ENCODE results near the gene PLCD3.

The PLCD3 gene, protein sequence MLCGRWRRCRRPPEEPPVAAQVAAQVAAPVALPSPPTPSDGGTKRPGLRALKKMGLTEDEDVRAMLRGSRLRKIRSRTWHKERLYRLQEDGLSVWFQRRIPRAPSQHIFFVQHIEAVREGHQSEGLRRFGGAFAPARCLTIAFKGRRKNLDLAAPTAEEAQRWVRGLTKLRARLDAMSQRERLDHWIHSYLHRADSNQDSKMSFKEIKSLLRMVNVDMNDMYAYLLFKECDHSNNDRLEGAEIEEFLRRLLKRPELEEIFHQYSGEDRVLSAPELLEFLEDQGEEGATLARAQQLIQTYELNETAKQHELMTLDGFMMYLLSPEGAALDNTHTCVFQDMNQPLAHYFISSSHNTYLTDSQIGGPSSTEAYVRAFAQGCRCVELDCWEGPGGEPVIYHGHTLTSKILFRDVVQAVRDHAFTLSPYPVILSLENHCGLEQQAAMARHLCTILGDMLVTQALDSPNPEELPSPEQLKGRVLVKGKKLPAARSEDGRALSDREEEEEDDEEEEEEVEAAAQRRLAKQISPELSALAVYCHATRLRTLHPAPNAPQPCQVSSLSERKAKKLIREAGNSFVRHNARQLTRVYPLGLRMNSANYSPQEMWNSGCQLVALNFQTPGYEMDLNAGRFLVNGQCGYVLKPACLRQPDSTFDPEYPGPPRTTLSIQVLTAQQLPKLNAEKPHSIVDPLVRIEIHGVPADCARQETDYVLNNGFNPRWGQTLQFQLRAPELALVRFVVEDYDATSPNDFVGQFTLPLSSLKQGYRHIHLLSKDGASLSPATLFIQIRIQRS

DNA sequence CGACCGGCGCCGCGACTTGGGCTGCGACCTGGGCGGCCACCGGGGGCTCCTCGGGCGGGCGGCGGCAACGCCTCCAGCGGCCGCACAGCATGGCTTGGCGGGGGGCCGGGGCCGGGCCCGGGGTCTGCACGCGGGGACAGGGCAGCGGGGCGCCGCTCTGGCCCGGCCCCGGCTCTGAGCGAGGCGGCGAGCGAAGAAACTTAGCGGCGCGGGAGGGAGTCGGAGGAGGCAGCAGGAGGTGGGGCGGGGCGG, at the start of gene PLCD3:
Gene PLCD3, minus strand, starts transcription at position 196 of the 252 bp plus-strand sequence. Its CDS starts 105 bp downstream, at position 91.
- no peak for DNase-seq

DNA sequence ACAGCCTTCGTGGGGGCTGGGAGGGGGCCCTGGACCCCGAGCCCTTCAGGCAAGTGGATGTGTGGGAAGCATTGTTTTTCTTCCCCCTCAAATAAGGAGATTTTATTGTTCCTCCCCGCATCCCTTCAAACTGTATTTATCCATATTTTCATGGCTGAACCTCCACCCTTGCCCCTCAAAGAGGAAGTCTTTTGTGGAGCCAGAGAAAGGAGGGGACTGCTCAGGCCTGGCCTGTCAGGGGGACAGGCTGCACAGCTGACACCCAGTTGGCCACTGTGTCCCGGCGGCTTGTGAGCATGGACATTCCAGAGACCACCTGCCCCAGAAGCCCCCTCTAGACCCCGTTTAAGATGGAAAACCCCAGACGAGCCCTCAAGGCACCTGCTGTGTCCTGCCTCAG, 45.2 kb upstream of the PLCD3 start:
- no peak for DNase-seq

DNA sequence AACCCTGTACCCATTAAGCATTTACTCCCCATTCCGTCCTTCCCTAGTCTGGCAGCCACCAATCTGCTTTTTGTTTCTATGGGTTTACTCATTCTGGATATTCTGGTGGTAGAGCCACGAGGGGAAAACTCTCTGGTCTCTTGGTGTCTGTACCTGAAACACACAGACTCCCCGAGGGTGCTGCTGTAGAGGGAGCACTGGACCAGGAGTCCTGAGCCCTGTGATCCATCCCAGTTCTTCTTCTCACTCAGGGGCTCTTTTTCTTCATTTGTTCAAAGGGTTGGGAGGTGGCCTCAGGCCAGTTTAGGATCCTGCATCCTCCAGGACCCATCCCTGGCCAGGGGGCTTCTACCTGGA, 43.4 kb upstream of the PLCD3 start:
- no peak for DNase-seq

DNA sequence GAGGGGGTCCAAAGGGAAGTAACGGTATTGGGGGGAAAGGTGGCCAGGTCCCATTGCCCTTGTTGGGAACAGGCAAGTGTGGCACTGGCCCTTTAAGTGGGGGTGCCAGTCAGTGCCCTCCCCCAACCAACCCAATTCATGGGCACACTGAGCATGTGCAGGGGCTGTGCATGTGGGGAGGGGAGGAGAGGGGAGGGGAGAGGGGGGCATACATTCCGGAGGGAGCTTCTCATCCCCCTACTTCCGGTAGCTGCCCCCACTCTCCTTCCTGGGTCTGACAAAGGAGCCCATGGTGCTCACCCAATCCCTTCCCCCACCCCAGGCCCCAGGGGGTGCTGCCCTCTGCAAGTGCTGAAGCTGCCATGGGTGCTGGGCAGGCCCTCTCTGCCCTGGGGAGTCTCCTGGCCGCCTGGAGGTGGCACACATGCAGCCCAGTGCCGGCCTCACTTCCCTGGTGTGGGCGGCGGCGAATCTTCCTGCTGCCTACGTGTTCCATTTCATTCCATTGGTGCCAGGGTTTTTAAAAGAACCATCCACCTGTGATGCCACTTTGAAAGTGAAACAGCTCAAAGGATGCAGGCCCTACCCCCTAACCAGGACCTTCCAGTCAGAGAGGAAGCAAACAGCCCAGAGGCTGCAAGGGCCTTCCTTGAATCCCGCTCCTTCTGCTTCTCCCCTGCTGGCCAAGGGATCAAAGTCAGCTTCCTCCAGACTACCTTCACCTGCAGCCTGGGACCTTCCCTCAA, 40.4 kb upstream of the PLCD3 start:
- no peak for DNase-seq

DNA sequence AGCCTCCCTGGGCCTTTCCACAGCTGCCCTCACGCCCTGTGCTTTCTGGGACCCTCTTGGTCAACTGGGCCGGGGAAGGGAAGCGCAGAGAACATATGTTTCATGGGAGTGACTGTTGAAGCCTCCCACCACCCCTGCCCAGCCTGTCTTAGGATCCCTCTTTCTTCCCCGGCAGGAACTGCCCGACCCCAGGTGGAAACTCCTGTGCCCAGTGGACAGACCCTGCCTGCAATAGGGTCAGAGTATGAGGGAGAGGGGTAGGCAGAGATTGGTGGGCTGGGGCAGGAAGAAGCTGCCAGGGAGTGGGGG, 39.9 kb upstream of the PLCD3 start:
- DNase-seq: no peak

DNA sequence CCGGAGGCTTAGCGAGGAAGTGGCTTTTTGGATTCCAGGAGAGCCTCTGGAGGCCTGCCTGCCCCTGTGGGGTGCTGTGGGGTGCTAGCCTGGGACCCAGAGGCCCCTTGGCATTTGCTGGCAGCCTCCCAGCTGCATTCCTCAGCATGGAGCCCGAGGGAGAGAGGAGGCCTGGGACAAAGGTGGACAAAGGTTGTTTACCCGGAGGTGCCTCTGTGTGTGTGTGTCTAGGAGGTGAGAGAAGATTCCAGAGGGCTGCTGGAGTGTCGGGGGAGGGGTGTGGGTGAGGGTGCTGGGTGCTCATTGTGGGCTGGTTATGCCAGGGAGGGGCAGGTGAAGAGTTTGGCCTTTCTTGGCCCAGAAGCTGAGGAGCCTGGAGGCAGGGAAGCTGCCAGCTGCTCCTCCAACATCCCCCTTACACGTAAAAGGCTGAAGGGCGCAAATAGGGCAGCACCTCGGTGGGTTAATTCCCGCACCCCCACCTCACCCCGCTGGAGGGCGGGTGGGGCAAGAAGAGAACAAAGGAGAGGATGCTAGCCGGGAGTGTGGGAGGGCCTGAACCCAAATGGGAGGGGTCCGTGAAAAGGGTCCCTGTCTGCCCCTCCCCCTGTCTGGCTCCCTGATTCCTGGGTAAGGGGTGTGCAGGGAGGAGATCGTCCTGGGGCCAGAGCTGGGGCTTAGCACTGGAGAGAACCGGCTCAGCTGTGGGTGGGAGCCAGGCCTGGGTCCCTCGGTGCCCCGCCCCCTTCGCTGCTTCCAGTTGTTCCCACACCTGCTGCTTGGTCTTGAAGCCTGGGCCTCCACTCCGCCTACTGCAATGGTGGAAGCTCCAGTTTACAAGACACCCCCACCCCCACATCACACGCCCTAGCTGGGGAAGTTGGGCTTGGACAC, 39.3 kb upstream of the PLCD3 start:
- no peak for DNase-seq

DNA sequence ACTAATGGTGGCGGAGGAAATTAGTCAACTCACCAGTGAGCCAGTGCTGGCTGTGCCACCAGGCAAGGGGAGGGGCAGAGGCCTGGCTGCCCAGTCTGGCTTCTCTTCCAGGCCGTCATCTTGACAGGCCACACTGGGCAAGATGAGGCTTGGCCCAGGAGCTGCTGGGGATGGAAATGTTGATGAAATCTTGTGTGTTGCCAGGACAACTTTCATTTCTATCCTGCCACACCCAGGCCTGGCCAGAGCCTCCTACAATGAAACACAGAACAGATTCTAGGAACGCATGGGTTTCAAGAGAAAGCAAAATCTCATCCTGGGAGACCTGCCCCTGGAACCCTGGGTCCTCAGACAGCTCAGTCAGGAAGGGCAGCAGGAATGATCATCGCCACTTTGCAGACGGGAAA, 38.6 kb upstream of the PLCD3 start:
- DNase-seq: no peak

DNA sequence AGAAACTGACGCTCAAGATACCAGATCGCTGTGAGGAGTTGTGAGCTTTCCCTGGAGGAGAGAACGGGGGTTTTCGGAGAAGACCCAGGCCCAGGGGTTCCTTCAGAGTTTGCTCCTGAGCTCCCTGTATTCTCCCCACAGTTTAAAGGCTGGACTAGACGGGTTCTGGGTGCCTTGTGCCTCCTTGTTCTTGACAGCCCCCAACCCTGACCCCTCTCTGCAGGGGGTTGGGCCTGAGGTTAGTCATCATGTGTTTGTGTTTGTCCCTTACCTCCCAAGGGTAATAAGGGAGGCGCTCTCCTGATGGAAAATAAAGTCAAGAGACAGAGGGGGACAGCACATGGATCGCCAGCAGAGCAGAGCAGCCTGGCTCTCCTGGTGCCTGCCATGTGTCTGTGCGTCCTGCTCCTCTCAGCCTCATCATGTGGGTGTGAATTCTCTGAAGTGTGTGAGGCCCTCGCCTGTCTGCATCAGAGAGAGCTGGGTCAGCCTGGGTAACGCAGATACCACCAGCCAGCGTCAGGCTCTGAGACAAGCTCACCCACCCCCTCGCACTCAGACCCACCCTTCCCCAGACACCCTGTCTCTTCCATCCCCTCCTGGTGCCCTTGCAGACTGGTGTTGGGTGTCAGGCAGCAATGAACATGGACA, 38.1 kb upstream of the PLCD3 start:
- no peak for DNase-seq

DNA sequence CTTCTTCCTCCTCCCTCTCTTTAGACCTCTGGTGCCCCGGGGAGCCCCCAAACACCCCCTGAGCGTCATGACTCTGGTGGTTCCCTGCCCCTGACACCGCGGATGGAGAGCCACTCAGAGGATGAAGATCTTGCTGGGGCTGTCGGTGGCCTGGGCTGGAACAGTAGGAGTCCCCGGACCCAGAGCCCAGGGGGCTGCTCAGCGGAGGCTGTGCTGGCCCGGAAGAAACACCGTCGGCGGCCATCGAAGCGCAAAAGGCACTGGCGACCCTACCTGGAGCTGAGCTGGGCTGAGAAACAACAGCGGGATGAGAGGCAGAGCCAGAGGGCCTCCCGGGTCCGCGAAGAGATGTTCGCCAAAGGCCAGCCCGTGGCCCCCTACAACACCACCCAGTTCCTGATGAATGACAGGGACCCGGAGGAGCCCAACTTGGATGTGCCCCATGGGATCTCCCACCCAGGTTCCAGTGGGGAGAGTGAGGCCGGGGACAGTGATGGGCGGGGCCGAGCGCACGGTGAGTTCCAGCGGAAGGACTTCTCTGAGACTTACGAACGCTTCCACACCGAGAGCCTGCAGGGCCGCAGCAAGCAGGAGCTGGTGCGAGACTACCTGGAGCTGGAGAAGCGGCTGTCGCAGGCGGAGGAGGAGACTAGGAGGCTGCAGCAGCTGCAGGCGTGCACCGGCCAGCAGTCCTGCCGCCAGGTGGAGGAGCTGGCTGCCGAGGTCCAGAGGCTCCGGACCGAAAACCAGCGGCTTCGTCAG, 36.9 kb upstream of the PLCD3 start:
- DNase-seq: no peak

DNA sequence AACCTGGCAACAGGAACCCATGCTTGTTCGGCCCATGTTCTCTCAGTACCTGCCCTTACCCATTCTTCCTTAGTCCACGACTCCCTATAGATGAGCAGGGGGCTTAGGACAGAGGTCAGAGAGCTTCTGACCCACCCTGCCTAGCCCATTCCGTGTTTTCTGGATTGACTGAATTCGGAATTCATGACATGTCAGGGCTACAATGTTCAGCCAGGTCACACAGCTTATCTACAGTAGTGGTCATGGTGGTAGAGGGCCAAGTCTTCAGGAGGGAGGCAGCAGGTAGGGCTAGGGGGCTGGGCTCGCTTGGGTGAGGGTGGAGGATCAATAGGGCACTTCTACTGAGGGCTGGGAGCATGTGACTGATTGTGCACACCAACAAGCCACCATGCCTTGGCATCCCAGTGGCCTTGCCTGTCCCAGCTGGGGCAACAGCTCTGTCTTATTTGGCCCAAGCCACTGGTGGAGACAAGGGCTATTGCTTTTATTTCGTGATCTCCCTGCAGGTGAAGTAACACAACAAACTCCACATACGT, 32.5 kb upstream of the PLCD3 start:
- DNase-seq: no peak

DNA sequence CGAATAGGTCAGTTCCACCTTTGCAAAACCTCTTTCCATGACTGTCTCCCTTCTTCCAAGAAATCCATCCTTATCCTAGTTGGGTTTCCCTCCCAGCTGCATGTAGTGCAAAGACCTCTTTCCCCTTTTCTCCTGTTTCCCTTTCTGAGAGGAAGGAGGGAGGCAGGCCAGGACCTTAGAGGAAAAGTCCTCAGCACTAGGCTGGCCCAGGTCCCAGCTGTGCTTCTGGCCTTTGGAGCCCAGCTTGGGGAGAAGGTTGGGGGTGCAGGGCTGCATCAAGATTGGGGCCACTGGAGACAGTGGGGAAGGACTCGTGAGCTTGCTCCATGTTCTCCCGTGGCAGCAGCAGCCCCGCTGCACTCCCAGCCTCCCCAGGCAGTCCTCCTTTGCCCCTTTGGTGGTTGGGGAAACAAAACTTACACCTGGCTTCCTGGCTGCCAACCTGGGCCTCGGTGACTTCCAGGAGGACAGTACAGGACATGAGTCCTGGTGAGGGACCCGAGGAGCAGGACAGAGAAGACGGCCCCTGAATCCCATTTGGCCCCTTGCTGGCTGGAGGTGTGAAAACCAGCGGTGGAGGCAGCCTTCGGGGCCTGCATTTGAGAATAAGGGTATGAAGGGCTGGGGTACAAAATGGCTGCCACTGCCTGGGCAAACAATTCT, 29.8 kb upstream of the PLCD3 start:
- DNase-seq: no peak

DNA sequence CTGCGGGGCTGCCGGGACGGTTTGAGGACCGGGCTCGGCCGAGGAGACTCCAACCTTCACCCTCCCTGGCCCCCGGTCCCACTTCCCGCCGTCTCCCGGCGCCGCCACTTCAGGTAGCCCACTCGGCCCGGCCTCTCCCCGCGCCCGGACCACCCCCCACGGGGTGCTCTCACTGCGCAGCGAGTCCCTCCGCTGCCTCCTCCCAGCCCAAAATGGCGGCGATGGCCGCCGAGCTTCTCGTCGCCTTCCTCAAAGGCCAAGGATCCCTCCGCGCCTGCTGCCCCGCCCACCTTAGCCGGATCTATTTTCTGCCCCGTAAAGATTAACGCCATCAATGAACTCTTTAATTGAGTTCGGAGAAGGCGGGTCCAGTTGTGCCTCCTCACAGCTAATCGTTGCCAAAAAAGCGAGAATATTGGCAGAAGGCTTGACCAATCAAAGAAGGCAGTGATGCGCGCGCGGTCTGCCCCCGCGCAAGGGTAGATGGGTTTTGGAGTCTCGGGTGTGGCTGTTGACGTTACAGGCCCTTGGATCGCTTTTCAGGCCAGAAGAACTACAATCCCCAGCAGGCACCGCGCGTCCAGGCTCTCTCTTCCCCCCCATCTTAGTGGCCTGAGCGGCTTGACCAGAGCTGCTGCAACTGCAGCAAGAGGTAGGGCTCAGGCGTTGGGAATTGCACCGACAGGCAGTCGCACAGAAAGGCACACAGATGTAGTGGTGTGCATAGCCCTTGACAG, 29.1 kb upstream of the PLCD3 start, which contains the start of gene HEXIM2:
Gene HEXIM2, plus strand, starts transcription at position 588 of the 737 bp plus-strand sequence. CDS start 919 bp downstream, outside the sequence.
- DNase-seq: peak; percentile 100

DNA sequence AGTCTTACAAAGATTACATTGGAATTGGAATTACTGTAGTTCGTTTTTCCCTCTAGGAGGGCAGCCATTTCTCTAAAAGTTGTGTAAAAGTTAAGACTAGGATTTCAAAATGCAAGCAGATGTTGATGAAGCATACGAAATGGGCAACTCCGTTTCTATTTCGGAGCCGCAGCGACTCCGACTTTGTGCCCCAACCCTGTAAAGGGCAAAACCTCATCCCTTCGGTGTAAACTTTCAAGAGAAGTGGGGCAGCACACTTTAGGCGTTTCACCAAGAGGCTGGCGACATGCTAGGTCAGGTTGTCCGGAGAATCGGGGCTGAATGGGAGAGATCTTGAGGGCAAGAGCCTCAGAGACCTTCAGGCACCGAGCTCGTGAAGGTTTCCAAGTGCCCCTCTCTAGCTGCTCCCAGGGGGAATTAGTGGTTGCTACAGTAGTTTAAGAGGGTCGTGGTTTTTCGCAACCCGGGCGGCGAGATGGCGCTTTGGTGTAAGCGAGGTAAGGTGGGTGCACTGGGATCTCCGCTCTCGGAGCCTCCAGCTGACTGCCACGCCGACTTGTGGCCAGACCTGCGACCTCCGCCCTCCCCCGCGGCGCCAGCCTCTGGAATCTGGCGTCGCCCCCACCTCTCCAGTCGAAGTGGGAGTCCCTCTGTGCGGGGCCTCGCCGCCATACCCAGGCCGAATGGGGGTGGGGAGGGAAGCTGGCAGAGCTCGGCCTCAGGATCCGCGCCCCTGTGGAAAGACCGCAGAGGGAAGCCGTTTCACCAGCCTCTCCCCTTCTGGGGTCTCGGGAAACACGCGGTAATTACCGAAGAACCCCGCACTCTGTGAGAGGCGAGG, 28.4 kb upstream of the PLCD3 start:
- peak; percentile 52 for DNase-seq

DNA sequence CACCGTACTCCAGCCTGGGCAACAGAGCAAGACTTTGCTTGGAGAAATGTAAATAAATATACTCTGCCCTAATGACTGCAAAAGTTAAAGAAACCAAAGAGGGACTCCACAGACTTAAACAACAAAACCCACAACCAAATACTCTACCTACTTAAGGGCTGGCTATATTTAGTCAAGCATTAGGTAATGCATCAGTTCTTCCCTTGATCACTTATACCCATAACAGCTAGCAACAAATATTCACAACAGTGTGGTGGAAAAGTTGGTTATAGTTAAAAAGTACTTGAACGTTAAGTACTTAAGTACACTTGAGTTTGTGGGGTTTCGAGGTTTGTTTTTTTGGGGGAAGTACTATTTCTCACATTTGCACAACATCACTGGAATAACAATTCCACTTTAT, 23.9 kb upstream of the PLCD3 start:
- no peak for DNase-seq

DNA sequence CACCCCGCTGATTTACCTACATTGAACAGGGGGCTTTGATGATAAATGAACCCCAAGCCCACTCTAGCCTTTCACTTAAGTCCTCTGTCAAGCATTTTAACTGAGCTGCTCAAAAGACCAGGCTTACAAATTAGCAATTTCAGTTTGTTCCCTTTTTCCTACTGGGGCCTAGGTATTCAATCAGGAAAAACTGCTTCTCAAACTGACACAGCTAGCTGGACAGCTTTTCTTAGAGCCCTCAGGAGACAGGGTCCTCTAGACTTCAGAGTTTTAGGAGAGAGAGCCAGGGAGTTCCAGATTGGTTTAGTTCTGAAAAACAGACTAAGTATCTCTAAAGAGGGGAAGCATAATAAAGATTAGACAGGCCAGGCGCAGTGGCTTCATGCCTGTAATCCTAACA, 23.2 kb upstream of the PLCD3 start:
- DNase-seq: no peak

DNA sequence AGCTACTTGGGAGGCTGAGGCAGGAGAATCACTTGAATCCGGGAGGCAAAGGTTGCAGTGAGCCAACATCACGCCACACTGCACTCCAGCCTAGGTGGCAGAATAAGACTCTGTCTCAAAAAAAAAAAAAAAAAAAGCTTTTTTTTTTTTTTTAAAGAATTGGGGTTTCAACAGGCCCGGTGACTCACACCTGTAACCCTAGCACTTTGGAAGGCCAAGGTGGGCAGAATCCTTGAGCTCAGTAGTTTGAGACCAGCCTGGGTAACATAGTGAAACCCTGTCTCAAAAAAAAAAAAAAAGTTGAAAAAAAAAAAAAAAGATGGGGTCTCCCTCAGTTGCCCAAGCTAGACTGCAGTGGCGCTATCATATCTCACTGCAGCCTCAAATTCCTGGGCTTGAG, 22.7 kb upstream of the PLCD3 start:
- DNase-seq: no peak

DNA sequence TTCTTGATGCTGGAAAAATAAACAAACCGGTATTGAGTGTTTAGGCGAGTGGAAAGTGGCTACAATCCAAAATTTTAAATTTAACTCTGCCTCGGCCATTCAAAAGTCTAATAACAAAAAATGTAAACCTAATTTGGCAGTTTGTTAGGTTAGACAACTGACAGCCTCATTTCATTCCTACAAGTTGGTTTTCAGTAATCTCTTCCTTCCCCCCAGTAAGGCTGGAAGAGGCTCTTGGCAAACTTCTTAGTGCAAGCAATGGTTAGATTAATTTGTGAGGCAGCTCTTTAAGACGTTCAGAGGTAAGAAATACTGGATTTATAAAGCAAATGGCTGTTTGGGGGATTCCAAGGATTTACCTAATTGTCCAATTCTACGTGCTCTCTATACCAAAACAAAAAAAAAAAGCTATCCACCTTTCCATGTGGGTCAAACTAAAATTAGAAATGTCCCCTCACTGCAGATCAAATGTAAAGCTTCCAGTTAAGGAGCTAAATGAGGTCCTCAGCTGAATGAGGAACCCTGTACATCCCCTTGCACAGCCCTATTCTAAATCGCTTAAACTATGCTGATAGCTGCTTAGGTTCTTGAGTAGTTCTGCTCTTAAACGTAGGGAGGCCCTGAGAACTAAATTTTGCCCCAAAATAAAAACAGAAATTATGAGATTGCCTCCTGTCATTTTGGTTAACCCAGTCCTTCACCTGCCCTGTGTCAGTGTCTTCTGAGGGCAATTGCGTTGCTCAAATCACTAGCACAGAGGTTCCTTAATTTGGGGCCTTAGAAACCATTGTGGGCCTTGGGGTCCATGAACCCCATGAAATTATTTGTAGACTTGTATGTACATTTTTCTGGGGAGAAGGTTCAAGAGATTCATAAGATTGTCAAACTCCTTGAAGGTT, 18.8 kb upstream of the PLCD3 start:
- no peak for DNase-seq

Measured in NCI-H524 treated with DMSO at 0.1 percent for 48 hours (cell line).